ENCODE measurements around the gene KIF6.
"Not testable (repeated sequence)": the region's sequence is repeated elsewhere in the genome, so short reads cannot be mapped to it uniquely, and the experiment has no call there.

The KIF6 gene

GRCh38 chr6:39707962-39708683 is 17.1 kb downstream of the KIF6 start:
- DNase-seq (ENCODE audit: low spot score), result no peak

GRCh38 chr6:39706819-39707335 is 18.3 kb downstream of the KIF6 start:
- DNase-seq (ENCODE audit: low spot score), result no peak

GRCh38 chr6:39702265-39702664 is 22.9 kb downstream of the KIF6 start:
- DNase-seq (ENCODE audit: low spot score), result no peak

GRCh38 chr6:39700362-39700761 is 24.8 kb downstream of the KIF6 start:
- DNase-seq (ENCODE audit: low spot score), result no peak

- no peak for DNase-seq (ENCODE audit: low spot score)
These were observed 26.4 kb downstream of the KIF6 start for GRCh38 chr6:39698789-39699188.

GRCh38 chr6:39696986-39697788 is 28.0 kb downstream of the KIF6 start:
- DNase-seq (ENCODE audit: low spot score), result no peak

GRCh38 chr6:39695447-39695846 is 29.8 kb downstream of the KIF6 start:
- no peak for DNase-seq (ENCODE audit: low spot score)

- DNase-seq (ENCODE audit: low spot score), result no peak
These were observed 32.0 kb downstream of the KIF6 start for GRCh38 chr6:39693206-39693605.

GRCh38 chr6:39688494-39688893 is 36.7 kb downstream of the KIF6 start:
- DNase-seq (ENCODE audit: low spot score), result no peak

- DNase-seq (ENCODE audit: low spot score), result peak; percentile 93
These were observed 38.2 kb downstream of the KIF6 start for GRCh38 chr6:39686976-39687375.

GRCh38 chr6:39685938-39686337 is 39.3 kb downstream of the KIF6 start:
- DNase-seq (ENCODE audit: low spot score), result no peak

- no peak for DNase-seq (ENCODE audit: low spot score)
These were observed 39.8 kb downstream of the KIF6 start for GRCh38 chr6:39685489-39685826.

GRCh38 chr6:39684790-39685488 is 40.3 kb downstream of the KIF6 start:
- no peak for DNase-seq (ENCODE audit: low spot score)

- DNase-seq (ENCODE audit: low spot score), result no peak
These were observed 43.5 kb downstream of the KIF6 start for GRCh38 chr6:39681674-39682121.

- no peak for DNase-seq (ENCODE audit: low spot score)
These were observed 46.3 kb downstream of the KIF6 start for GRCh38 chr6:39678914-39679313.

- not testable (repeated sequence) for DNase-seq (ENCODE audit: low spot score)
These were observed 47.9 kb downstream of the KIF6 start for GRCh38 chr6:39677318-39677717.

- DNase-seq (ENCODE audit: low spot score), result no peak
These were observed 54.7 kb downstream of the KIF6 start for GRCh38 chr6:39670519-39670918.

- DNase-seq (ENCODE audit: low spot score), result no peak
These were observed 55.2 kb downstream of the KIF6 start for GRCh38 chr6:39669973-39670342.

GRCh38 chr6:39669207-39669972 is 55.8 kb downstream of the KIF6 start:
- no peak for DNase-seq (ENCODE audit: low spot score)

- DNase-seq (ENCODE audit: low spot score), result no peak
These were observed 58.3 kb downstream of the KIF6 start for GRCh38 chr6:39666706-39667489.

- DNase-seq (ENCODE audit: low spot score), result no peak
These were observed 59.3 kb downstream of the KIF6 start for GRCh38 chr6:39665861-39666260.

All from putamen (tissue), 1 donor.